HG03064 (cell line): Measurements from ENCODE around the gene BLVRB.
"Not testable (repeated sequence)": the region's sequence is repeated elsewhere in the genome, so short reads cannot be mapped to it uniquely, and the experiment has no call there.

ENCODE experiments used
- ATAC-seq: cut with Tn5 transposase; IDR thresholded peaks from one replicate; pipeline ENCODE4 v1.9.1; 2021; ENCODE audit warnings: low read depth; ENCODE audit not compliant: unreplicated experiment

BLVRB gene

GRCh38 chr19:40453151-40453735 lies 12.3 kb downstream of the BLVRB start:
- no peak for ATAC-seq

DNA sequence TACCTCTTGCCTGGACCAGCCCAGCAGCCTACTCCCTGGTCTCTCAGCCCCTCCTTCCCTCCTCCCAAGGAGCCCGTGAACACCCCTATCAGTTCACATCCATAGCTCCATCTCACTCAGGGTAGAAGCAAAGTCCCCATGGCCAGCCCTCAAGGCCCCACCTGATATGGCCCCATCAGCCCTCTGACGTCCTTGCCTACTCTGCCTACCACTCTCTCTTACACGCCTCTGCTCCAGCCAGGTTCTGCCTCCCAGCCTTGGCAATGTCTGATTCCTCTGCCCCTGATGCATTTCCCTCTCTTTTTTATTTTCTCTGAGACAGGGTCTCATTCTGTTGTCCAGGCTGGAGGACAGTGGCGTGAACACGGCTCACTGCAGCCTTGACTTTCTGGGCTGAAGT lies 13.5 kb downstream of the BLVRB start:
- no peak for ATAC-seq

DNA sequence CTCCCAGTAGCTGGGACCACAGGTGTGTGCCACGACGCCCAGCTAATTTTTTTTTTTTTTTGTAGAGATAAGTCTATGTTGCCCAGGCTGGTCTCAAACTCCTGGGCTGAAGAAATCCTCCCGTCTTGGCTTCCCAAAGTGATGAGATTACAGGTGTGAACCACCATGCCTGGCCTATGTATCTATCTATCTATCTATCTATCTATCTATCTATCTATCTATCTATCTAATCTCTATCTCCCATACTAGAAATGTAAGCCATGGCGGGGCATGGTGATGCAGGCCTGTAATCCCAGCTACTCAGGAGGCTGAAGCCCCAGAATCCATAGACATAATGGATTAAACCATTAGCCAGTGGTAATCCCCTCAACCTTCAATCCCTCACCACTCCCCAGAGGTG lies 14.9 kb downstream of the BLVRB start:
- no peak for ATAC-seq

DNA sequence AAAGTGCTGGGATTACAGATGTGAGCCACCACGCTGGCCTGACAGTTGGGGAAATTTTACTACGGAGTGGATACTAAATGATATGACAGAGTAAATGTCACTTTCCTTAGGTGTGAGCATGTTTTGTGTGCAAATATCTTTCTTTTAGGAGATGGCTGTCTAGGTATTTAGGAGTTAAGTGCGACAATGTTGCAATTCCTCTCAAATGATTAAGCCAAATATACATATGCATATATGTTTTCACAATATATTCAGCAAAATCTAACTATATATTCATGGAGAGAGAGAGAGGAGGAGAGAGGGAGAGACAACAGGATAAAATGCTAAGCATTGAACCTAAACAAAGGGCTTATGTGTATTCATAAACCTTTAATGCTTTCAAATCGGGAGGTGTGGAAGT lies 16.0 kb downstream of the BLVRB start:
- ATAC-seq, result no peak

DNA sequence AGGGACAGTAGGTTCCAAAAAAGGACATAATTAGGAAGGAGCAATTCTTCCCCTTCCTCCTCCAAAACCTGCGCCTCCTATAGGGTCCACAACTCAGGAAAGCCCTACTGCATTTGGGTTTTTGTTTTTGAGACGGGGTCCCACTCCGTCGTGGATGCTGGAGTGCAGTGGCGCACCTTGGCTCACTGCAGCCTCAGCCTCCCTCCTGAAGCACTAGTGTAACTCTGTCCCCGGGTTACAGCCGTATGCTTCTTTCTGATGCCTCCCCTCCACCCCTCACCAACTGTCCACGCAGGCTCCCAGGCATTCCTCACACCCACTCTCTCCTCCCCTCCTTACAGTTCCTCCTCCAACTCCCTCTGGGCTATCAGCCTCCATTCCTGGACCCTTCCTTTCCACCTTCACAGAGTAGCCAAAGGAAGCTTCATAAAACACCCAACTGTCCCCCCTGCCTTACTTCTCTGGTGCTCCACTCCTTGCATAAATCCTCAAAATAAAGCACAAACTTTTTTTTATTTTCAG lies 19.2 kb downstream of the BLVRB start:
- ATAC-seq, result no peak

- ATAC-seq, result no peak
Observed at GRCh38 chr19:40445780-40446262, 19.7 kb downstream of the BLVRB start.

- no peak for ATAC-seq
Observed at GRCh38 chr19:40444825-40445312, 20.7 kb downstream of the BLVRB start.

GRCh38 chr19:40444000-40444824 lies 21.3 kb downstream of the BLVRB start, which contains the start of gene SERTAD3:
Gene SERTAD3, minus strand, starts transcription at chr19:40444335. Its CDS starts 2,255 bp downstream, at chr19:40442080.
- peak; percentile 52 for ATAC-seq

DNA sequence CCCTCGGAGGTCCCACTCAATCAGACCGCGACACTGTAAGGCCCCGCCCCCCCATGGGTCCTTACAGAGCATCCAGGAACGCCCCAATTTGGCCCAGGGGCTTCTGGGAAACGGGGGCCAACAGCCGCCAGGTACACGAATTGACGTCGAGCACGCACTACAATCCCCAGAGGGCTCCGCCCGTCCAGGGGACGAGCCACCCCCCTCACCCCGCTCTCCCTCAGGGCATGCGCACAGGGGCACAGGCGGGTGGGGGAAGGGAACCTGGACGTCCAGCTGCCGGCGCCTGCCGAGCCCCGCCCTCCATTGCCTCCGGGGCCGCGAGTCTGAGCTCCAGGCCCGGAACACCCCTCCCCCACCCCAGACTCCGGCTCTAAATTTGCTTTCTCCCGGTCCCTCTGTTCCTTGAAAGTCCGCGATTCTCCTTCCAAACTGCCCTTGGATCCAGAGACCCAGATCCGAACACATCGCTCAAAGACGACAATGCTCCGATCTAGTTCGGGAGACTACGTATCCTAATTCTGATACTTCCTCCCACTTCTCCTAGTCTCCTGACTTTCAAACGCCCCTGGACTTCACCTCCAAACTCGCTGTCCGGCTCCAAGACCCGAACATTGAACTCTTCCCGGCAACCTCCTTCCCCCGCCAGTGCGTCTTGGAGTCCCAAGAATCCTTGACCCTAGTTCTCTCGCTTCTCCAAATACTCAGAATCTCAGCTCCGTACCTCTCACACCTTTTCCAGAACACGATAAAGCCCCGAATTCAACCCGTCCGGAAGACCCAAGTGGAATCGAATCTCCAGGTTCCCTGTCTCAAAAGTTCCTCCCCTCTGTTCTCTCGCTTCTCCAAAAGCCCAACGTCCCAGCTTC lies 22.2 kb downstream of the BLVRB start:
- ATAC-seq, result peak; percentile 52

GRCh38 chr19:40442328-40443130 lies 23.0 kb downstream of the BLVRB start:
- no peak for ATAC-seq

GRCh38 chr19:40441719-40442253 lies 23.8 kb downstream of the BLVRB start:
- no peak for ATAC-seq

GRCh38 chr19:40438284-40438683 lies 27.3 kb downstream of the BLVRB start:
- ATAC-seq, result no peak

DNA sequence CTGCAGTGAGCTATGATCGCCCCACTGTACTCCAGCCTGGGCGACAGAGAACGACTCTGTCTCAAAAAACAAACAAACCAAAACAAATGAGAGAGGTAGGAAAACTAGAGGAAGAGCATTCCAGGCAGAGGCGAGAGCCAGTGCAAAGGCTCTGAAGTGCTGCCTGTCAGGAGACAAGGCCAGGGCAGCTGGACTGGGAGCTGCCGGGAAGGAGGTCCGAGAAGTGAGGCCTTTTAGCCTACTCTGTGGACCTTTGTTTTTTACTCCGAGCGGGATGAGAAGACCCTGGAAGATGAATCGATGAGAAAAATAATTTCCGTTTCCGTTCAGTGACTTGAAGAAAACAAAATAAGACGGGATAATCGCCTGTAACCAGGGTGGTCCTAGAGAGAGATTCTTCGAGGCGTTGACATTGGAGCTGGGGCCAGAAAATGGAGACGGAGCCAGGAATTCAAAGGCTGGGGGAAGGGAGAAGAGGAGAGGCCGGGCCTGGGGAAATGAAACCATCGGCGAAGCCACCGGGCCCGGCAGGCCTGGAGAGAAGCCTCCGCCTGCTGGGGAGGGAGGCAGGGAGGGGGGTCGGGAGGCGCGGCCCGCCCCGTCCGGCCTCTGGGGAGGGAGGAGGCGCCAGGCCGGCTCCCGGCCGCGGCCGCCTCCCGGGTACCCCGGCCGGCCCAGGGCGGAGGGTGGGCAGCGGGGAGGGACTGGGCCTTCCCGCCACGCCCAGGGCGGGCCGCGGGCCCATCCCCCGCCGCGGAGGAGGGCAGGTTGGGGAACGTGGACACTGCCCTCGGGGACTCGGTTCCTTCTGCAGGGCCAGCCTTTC lies 31.9 kb downstream of the BLVRB start:
- ATAC-seq, result no peak

DNA sequence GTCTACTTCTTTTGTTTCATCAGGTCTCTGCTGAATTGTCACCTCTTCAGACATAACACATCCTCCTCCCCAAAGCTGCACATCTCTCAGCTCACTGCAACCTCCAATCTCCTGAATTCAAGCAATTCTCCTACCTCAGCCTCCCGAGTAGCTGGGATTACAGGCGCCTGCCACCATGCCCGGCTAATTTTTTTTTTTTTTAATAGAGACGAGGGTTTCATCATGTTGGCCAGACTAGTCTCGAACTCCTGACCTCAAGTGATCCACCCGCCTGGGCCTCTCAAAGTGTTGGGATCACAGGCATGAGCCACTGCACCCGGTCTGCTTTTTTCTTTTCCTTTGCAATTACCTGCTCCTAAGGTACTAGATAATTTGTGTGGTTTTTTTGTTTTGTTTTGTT lies 32.8 kb downstream of the BLVRB start:
- ATAC-seq, result not testable (repeated sequence)

GRCh38 chr19:40431698-40432097 lies 33.8 kb downstream of the BLVRB start:
- no peak for ATAC-seq

- not testable (repeated sequence) for ATAC-seq
Observed at GRCh38 chr19:40430242-40430641, 35.3 kb downstream of the BLVRB start.

- ATAC-seq, result not testable (repeated sequence)
Observed at GRCh38 chr19:40428197-40428596, 37.3 kb downstream of the BLVRB start.

GRCh38 chr19:40425450-40426287 lies 39.9 kb downstream of the BLVRB start, which contains the start of gene SERTAD1:
Gene SERTAD1, minus strand, starts transcription at chr19:40425992. Its CDS starts 2,446 bp downstream, at chr19:40423546.
- peak; percentile 78 for ATAC-seq
